Measurements from ENCODE around the gene SMAGP. TPM values are rescaled to one million over a fixed set of nuclear protein-coding genes. Genes with fewer than 3 reads are reported as not detected.

SMAGP gene
- total and polyA plus RNA-seq, 2 of the 4 experiments (the other 2 are of a cell fraction): 12.2 to 42.7 TPM

- no TSS peak for BruUV-seq (replicated peaks)
- intact Hi-C loops (cut with micrococcal nuclease): no loop called here
- H4K8ac ChIP-seq (ENCODE audit: low read depth in 2 of 2, low read length in 2 of 2): no peak overlapping the region
- no peak overlapping the region for H2BK5ac ChIP-seq (ENCODE audit: low read depth, low read length, poor library complexity, severe bottlenecking)
- TF ChIP-seq SMC3 (IDR thresholded peaks at IDR 0.05; ENCODE audit: low read depth, low read length): no peak
- no peak for TF ChIP-seq MAFK (IDR thresholded peaks at IDR 0.05; ENCODE audit: low read depth, low read length)
- no peak for TF ChIP-seq NFE2L2 (IDR thresholded peaks at IDR 0.05; ENCODE audit: low read depth, low read length)
- no peak for TF ChIP-seq BHLHE40 (IDR thresholded peaks at IDR 0.05; ENCODE audit: low read depth, low read length)
- no peak for TF ChIP-seq RCOR1 (IDR thresholded peaks at IDR 0.05; ENCODE audit: insufficient replicate concordance, low read length)
- TF ChIP-seq FOS (IDR thresholded peaks at IDR 0.05; ENCODE audit: low read depth, low read length): no peak
- TF ChIP-seq USF2 (IDR thresholded peaks at IDR 0.05; ENCODE audit: low read depth, low read length): no peak
- H3K4ac ChIP-seq (ENCODE audit: low read depth, low read length): no peak overlapping the region
- H2BK120ac ChIP-seq (ENCODE audit: low read depth, low read length): no peak overlapping the region
- no peaks in the 10 kb centered on the region for H3K79me1 ChIP-seq (ENCODE audit: low read depth in 1 of 2, low read length in 2 of 2)
- POLR2A ChIA-PET (ENCODE audit: unreplicated experiment): no interaction called here
- no peak for DNase-seq
- WGBS, 2 experiments (ENCODE audit: extremely low coverage in 2 of 2, insufficient read length in 1 of 2): no CpG with 5 or more reads among the region's 1 CpG
- no peak overlapping the region for H3K18ac ChIP-seq (ENCODE audit: low read depth, low read length)
- dilution Hi-C loops (cut with HindIII; ENCODE audit: low sequenced_read_pairs, unreplicated experiment): no loop called here
- H2BK15ac ChIP-seq (ENCODE audit: low read depth, low read length): no peak overlapping the region
- CTCF ChIA-PET: no interaction called here
- H3K14ac ChIP-seq (replicated peaks; ENCODE audit: low read depth, low read length): no peak overlapping the region
- H4K91ac ChIP-seq (ENCODE audit: insufficient read depth, low read depth, low read length): no peak overlapping the region
- no peak overlapping the region for H4K5ac ChIP-seq (ENCODE audit: low read depth, low read length)
- H3K23ac ChIP-seq (ENCODE audit: low read depth, low read length): no peak overlapping the region
- in situ Hi-C loops (cut with MboI; ENCODE audit: low sequenced_read_pairs): no loop called here
- H3K27me3 ChIP-seq (ENCODE audit: control insufficient read depth, insufficient read depth, low read length): no peaks in the 10 kb centered on the region; the same call in 1 of the 2 replicates
- no peak overlapping the region for H2AFZ ChIP-seq (replicated peaks; ENCODE audit: low read length, poor library complexity)
- no peaks in the 10 kb centered on the region for H3K9me1 ChIP-seq (ENCODE audit: insufficient read depth, low read length)
- H2BK20ac ChIP-seq (ENCODE audit: low read depth, low read length): no peak overlapping the region
- no peak overlapping the region for H3K4me3 ChIP-seq (ENCODE audit: insufficient read depth, low read depth, low read length)
- no peak overlapping the region for H2AK9ac ChIP-seq (replicated peaks; ENCODE audit: low read depth, low read length, poor library complexity)
- no peak overlapping the region for H3K27ac ChIP-seq (ENCODE audit: insufficient read depth, low read length)
- H3K56ac ChIP-seq (ENCODE audit: extremely low read depth, insufficient read depth, low read length): no peak overlapping the region
- peaks cover 3% of the 10 kb centered on the region; the same call in 1 of the 2 replicates for H3K4me1 ChIP-seq (ENCODE audit: control insufficient read depth, insufficient read depth, low read length)
- no peak overlapping the region for H3K9ac ChIP-seq (ENCODE audit: low read depth, low read length)
- no peaks in the 10 kb centered on the region for H3K9me3 ChIP-seq (ENCODE audit: control insufficient read depth, insufficient read depth, low read length)
- H3K36me3 ChIP-seq (ENCODE audit: control insufficient read depth, insufficient read depth, low read length): no peaks in the 10 kb centered on the region
- ATAC-seq (ENCODE audit: low read depth): no peak
- no peak overlapping the region for H2AK5ac ChIP-seq (ENCODE audit: low read depth, low read length)
- H4K20me1 ChIP-seq (ENCODE audit: insufficient read depth, low read length): no peaks in the 10 kb centered on the region
- H3K4me2 ChIP-seq (ENCODE audit: low read depth, low read length): no peak overlapping the region
These were observed 15.6 kb upstream of the SMAGP start for GRCh38 chr12:51285843-51286242.

All from IMR-90 (cell line).